Measurements from ENCODE around the gene CLDN5. TPM values are rescaled to one million over a fixed set of nuclear protein-coding genes. Genes with fewer than 3 reads are reported as not detected.
"Not testable (repeated sequence)": the region's sequence is repeated elsewhere in the genome, so short reads cannot be mapped to it uniquely, and the experiment has no call there.

CLDN5 gene
- total RNA-seq, 4 donors from 2014 or later, result 40.4 to 108 (median 89.6) TPM

- TF ChIP-seq POLR2A (IDR thresholded peaks at IDR 0.05) (no peak), CTCF (IDR thresholded peaks at IDR 0.05 in 4 of 5, conservative IDR thresholded peaks at IDR 0.05 in 1 of 5) (no peak)
- Histone ChIP-seq H3K27me3 (peaks cover 0 to 3% (median 0%) of the 10 kb centered on the region in 3 donors), H3K4me1 (no peaks in the 10 kb centered on the region), H3K36me3 (no peaks in the 10 kb centered on the region), H3K4me3 (no peak overlapping the region), H3K27ac (no peak overlapping the region), H3K9me3 (no peaks in the 10 kb centered on the region)
- in situ Hi-C loops (cut with MboI; ENCODE audit: low sequenced_read_pairs in 4 of 4) (no loop called here), intact Hi-C loops (cut with DNase I; ENCODE audit: low total_unique reads) (no loop called here)
- no peak for ATAC-seq
- DNase-seq, result no peak
Observed at GRCh38 chr22:19548964-19549363, 24.8 kb upstream of the CLDN5 start.

GRCh38 chr22:19548427-19548826 lies 24.2 kb upstream of the CLDN5 start:
- ATAC-seq; H3K4me3 ChIP-seq; H3K27ac ChIP-seq; in situ Hi-C loops (cut with MboI; ENCODE audit: low sequenced_read_pairs in 4 of 4); H3K27me3 ChIP-seq; H3K9me3 ChIP-seq; intact Hi-C loops (cut with DNase I; ENCODE audit: low total_unique reads); H3K4me1 ChIP-seq; H3K36me3 ChIP-seq; DNase-seq: not testable (repeated sequence)

GRCh38 chr22:19547620-19548019 lies 23.4 kb upstream of the CLDN5 start:
- in situ Hi-C loops (cut with MboI; ENCODE audit: low sequenced_read_pairs in 4 of 4), result no loop called here

GRCh38 chr22:19546680-19547079 lies 22.5 kb upstream of the CLDN5 start:
- intact Hi-C loops (cut with DNase I; ENCODE audit: low total_unique reads), result no loop called here

More at GRCh38 chr22:19547620-19548019, 23.4 kb upstream of the CLDN5 start:
- no peak for ATAC-seq
- Histone ChIP-seq H3K9me3 (no peaks in the 10 kb centered on the region), H3K36me3 (no peaks in the 10 kb centered on the region), H3K4me1 (no peaks in the 10 kb centered on the region), H3K27me3 (no peaks in the 10 kb centered on the region), H3K4me3 (no peak overlapping the region), H3K27ac (no peak overlapping the region)
- no peak for DNase-seq
- intact Hi-C loops (cut with DNase I; ENCODE audit: low total_unique reads), result no loop called here
- TF ChIP-seq POLR2A (IDR thresholded peaks at IDR 0.05) (no peak), CTCF (IDR thresholded peaks at IDR 0.05 in 4 of 5, conservative IDR thresholded peaks at IDR 0.05 in 1 of 5) (no peak)

GRCh38 chr22:19545935-19546207 lies 21.7 kb upstream of the CLDN5 start:
- H3K4me3 ChIP-seq, result no peak overlapping the region
- no peak overlapping the region for H3K27ac ChIP-seq
- intact Hi-C loops (cut with DNase I; ENCODE audit: low total_unique reads) (no loop called here), in situ Hi-C loops (cut with MboI; ENCODE audit: low sequenced_read_pairs in 4 of 4) (no loop called here)
- no peaks in the 10 kb centered on the region for H3K27me3 ChIP-seq
- no peak for DNase-seq
- no peaks in the 10 kb centered on the region for H3K4me1 ChIP-seq
- H3K9me3 ChIP-seq, result no peaks in the 10 kb centered on the region
- ATAC-seq, result no peak
- no peaks in the 10 kb centered on the region for H3K36me3 ChIP-seq
- TF ChIP-seq POLR2A (IDR thresholded peaks at IDR 0.05), result no peak
- no peak for TF ChIP-seq CTCF (IDR thresholded peaks at IDR 0.05 in 4 of 5, conservative IDR thresholded peaks at IDR 0.05 in 1 of 5)

More at GRCh38 chr22:19546680-19547079, 22.5 kb upstream of the CLDN5 start:
- ATAC-seq (no peak), DNase-seq (no peak)
- Histone ChIP-seq H3K36me3 (no peaks in the 10 kb centered on the region), H3K9me3 (no peaks in the 10 kb centered on the region), H3K27ac (no peak overlapping the region), H3K4me1 (no peaks in the 10 kb centered on the region), H3K27me3 (no peaks in the 10 kb centered on the region), H3K4me3 (no peak overlapping the region)
- in situ Hi-C loops (cut with MboI; ENCODE audit: low sequenced_read_pairs in 4 of 4), result no loop called here
- no peak for TF ChIP-seq CTCF (IDR thresholded peaks at IDR 0.05 in 4 of 5, conservative IDR thresholded peaks at IDR 0.05 in 1 of 5)
